Measurements from ENCODE around the gene PLEKHO2.

The PLEKHO2 gene

GRCh38 chr15:64856429-64857145 is 14.9 kb downstream of the PLEKHO2 start:
- DNase-seq = no peak

DNA sequence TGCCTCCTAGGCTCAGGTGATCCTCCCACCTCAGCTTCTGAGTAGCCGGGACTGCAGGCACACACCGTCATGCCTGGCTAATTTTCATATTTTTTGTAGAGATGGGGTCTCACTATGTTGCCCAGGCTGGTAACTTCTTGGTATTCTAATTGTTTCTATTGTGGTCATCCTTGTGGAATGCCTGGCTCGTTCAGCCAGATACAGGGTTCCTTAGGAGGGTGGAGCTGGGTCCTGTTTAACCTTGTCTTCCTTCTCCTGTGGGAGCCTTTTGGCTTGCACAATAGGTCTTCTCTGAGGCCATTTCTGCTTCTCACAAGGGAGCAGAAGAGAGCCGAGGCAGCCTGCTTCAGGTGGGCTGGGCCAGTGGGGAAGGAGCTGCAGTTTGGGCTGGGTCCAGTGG is 15.7 kb downstream of the PLEKHO2 start:
- no peak for DNase-seq

DNA sequence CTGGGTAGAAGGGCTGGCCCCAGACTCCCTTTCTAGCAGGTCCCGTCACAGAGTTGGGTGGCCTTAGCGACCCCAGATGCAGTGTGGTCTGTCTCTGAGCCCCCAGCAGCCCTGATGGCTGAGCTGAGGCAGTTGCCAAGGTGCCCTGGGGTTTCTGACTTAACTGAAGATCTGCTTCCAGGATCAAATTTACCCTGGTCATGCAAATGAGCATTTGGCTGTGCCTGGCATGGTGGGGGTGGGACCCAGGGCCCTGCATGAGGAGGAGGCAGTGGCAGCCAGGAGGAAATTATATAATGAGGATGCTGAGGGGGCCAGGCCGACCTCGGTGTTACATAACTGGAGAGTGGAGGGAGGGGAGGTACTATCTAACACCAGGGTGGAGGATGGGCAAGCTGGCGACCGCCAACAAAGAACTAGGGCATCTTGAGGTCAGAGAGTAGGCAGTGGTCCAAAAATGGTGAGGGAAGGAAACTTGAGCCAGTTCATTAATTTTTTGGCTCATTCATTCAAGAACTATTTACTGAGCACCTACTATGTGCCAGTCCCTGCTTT is 16.4 kb downstream of the PLEKHO2 start:
- DNase-seq = no peak

- DNase-seq = no peak
Measured at GRCh38 chr15:64859226-64859625, 17.5 kb downstream of the PLEKHO2 start.

DNA sequence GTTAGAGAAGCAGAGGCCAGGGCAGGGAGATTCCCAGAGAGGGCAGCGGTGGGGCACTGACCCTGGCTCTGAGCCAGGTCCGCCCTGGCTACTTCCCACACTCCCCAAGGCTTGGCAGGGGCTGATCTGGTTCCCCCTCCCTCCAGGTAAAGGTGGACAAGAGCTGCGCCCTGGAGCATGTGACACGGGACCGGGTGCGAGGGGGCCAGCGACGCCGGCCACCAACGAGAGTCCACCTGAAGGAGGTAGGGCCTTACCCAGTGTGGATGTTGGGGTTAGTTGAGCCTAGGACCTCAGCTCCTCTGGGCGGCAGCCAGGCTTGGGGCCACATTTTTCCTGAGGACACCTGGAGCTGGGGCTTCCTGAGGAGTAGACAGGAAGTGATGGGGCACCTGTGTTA is 19.6 kb downstream of the PLEKHO2 start:
- no peak for DNase-seq

DNA sequence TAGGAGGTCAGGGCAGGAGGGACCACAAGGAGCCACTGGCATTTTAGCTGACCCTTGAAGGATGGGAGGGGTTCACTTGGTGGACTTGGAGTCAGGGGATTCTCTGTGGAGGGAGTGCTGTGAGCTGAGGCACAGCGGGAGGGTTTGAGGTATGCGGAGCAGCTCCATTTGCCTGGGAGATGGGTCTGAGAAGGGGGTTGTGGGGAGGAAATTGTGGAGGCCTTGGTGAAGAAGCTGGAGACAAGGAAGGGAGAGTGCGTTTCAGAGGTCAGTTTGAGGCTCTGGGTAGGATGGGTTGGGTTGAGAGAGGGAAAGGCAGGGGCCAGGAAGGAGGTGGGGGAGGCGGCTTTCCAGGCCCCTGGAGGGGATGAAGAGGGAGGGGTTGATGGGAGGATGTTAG is 20.2 kb downstream of the PLEKHO2 start:
- DNase-seq = no peak

DNA sequence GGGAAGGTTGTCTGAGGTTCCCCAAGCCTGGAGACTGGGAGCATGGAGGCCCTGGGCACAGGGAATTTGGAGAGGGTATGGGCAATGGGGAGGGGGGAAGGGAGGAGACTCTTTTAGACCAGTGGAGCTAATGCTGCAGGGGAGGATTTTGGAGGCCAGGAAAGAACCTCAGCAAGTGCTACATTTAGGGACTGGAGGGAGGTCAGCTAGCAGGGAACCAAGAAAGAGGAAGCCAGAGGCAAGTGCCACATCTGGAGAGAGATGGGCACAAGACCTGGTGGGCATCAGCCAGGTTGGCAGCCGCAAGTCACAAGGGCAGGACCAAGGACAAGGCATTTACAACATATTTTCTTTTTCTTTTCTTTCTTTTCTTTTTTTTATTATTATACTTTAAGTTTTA is 20.7 kb downstream of the PLEKHO2 start:
- DNase-seq = no peak

DNA sequence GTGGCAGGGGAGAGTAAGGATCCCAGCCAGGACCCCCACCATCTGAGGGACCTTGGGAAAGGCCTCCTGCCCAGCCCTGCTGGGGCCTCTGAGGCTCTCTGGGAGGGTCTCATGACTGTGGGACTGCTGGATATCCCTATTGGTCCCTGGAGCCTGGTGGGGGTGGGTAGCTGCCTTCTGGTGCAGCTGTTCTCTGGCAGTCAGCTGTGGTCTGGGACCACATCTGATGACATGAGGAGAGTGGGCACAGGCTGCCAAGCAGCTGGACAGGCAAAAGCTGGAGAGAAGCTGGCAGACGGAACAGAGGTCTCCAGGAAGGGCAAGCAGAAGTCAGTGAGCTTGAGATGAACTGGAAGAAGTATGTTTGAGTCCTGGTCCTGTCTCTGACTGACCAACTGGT is 22.4 kb downstream of the PLEKHO2 start:
- no peak for DNase-seq

DNA sequence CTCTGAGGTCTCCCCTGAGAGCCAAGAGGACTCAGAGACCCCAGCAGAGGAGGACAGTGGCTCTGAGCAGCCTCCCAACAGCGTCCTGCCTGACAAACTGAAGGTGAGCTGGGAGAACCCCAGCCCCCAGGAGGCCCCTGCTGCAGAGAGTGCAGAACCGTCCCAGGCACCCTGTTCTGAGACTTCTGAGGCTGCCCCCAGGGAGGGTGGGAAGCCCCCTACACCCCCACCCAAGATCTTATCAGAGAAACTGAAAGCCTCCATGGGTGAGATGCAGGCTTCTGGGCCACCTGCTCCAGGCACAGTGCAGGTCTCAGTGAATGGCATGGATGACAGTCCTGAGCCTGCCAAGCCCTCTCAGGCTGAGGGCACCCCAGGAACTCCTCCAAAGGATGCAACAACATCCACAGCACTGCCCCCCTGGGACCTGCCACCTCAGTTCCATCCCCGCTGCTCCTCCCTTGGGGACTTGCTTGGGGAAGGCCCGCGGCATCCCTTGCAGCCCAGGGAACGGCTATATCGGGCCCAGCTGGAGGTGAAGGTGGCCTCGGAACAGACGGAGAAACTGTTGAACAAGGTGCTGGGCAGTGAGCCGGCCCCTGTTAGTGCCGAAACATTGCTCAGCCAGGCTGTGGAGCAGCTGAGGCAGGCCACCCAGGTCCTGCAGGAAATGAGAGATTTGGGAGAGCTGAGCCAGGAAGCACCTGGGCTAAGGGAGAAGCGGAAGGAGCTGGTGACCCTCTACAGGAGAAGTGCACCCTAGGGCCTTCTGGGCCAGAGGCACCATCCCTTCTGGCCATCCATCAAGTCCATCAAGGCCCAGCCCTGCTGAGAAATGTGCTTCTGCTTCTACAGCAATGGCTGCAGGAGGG is 23.6 kb downstream of the PLEKHO2 start:
- DNase-seq = no peak

- no peak for DNase-seq
Measured at GRCh38 chr15:64865998-64866520, 24.3 kb downstream of the PLEKHO2 start.

GRCh38 chr15:64869501-64869900 is 27.8 kb downstream of the PLEKHO2 start:
- no peak for DNase-seq

- no peak for DNase-seq
Measured at GRCh38 chr15:64870353-64870752, 28.6 kb downstream of the PLEKHO2 start.

GRCh38 chr15:64875641-64876223 is 34.0 kb downstream of the PLEKHO2 start:
- no peak for DNase-seq

DNA sequence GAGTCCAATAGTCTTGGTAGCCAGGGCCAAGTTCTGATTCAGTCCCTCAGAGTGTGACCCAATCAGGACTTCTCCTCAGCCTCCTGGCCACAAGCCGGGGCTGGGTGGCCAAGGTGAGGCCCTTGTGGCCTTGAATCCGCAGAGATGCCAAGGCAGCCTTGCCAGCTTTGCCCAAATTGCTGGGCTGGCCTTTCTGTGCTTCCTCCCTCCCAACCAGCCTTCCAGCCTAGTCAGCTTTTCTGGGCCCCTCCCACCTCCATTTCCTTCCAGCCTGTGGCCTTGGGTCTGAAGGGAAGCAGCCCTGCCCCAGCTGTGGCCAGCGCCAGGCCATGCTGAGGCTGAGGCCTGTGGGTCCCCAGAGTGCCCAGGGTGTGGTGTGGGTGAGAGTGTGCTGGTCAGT is 35.7 kb downstream of the PLEKHO2 start:
- no peak for DNase-seq

DNA sequence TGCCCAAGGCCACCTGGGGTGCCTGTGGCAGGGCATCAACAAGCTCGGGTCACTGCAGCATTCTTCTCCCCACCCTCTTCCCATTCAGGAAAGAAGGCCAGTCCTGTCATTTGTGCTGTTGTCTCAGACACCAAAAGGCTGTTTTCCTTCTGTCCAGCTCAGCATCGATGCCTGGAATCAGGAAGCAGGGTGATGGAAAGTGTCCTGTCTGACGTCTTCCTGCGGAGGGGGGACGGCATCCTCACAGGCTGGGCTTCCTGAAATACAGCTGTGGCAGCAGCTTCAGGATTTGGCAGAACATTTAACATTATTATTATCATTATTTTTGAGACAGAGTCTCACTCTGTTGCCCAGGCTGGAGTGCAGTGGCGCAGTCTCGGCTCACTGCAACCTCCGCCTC is 37.0 kb downstream of the PLEKHO2 start:
- DNase-seq = no peak

DNA sequence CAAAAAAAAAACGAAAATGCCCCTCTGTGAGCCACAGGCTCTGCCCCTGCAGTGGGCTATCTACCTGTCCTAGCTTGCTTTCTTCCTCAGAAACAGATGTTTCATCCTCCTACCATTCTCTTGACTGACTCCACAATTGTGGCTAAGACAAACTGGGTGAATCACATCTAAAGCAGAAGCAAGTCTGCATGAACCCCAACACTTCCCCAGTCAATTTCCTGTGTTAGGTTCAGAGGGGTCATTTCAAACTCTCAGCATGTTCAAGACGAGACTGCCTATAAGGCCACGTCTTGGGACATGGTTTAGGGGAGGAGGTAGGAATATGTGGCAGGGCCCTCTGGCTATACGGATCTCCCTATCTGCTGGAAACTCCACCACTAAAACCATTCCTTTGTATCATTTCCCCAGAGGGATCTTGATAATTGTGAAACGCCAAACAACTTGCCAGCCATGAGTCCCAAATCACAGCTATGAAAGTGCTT is 41.4 kb downstream of the PLEKHO2 start:
- DNase-seq = no peak

DNA sequence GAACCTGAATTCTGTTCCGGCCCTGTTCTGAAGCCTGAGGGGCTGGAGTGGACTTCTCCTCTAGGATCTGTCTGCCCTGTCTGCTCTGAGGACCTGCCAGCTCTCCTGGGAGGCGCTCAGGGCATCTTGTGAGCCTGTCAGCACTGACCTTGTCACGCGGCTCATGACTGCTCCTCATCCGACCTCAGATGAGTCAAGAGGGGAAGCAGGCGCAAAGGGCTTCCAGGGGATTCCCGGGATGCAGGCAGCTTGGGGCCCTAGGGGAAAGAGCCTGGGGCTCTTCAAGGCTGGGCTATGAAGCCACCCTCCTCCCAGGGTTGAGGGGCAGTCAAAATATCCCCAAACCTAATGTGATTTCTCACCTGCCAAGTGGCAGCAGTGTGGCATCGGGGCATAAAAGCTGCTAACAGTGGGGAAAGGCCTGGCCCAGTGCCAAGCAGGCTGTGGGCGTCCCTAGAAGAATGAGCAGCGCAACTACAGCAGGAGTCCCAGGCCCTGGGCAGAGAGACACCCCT is 42.3 kb downstream of the PLEKHO2 start:
- peak; percentile 60 for DNase-seq

DNA sequence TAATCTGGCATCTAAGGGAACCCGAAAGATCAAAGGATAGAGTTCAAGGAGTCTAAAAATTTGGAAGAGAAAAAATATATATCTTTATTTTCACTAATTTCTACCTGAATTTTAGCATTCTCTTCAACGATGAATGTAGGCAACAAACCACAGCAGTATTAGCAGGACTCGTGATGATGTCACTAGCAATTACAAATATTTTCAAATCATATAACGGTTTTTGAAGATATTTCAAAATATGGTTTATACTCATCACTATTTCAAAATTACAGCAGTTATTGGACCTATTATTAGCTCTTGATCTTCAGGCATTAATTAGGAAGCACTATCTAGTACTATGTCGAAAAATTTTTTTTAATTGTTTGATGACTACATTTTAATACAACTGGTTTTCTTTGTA is 43.0 kb downstream of the PLEKHO2 start:
- DNase-seq = no peak

- DNase-seq = no peak
Measured at GRCh38 chr15:64888336-64888735, 46.6 kb downstream of the PLEKHO2 start.

- no peak for DNase-seq
Measured at GRCh38 chr15:64891561-64891960, 49.8 kb downstream of the PLEKHO2 start.

DNA sequence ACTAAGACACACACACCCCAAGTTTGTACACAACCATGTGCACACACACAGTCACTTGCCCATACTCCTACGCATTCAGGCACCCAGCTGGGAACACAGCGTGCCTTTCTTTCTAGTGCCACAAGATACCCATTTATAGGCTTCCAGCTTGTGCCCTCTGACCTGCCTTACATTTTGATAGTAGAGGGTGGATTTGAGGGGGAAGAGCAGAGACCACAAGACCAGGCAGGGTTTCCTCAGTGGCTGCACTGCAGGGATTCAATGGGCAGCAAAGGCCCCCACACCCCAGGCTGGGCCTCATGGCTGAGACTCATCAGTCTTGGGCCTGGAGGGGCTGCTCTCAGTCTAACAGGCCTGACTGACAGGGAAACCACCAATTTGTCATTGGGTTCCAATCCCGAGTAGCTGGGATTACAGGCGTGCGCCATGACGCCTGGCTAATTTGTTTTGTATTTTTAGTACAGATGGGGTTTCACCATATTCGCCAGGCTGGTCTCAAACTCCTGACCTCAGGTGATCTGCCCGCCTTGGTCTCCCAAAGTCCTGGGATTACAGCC is 51.2 kb downstream of the PLEKHO2 start:
- no peak for DNase-seq

All from effector CD4-positive, alpha-beta T cell (primary cell).